ENCODE results near the gene HOXA11. TPM values are rescaled to one million over a fixed set of nuclear protein-coding genes. Genes with fewer than 3 reads are reported as not detected.
A peak's percentile ranks its signal among the peaks of the same experiment; 100 is the strongest.

HOXA11 gene
- polyA plus RNA-seq, 1 donor from 2014 or later = not detected

GRCh38 chr7:27150568-27151340 is 34.3 kb downstream of the HOXA11 start:
- Histone ChIP-seq H3K36me3 (ENCODE audit: insufficient read depth, low read length) (no peaks in the 10 kb centered on the region), H3K27me3 (ENCODE audit: insufficient read depth, low read depth, low read length) (peaks cover 100% of the 10 kb centered on the region), H3K4me3 (ENCODE audit: low read length) (peak overlapping the region; percentile 56), H2AFZ (ENCODE audit: low read depth, low read length) (no peak overlapping the region), H3K9me3 (ENCODE audit: low read length) (peaks cover 26% of the 10 kb centered on the region), H3F3A (ENCODE audit: insufficient read depth, low read length, poor library complexity, severe bottlenecking) (no peaks in the 10 kb centered on the region), H3K4me2 (ENCODE audit: low read length) (peak overlapping the region; percentile 5), H3K27ac (ENCODE audit: low read length) (no peak overlapping the region), H3K9ac (ENCODE audit: low read length) (no peak overlapping the region), H3K79me2 (replicated peaks; ENCODE audit: insufficient read depth, low read length) (no peaks in the 10 kb centered on the region), H4K20me1 (ENCODE audit: insufficient read depth) (no peaks in the 10 kb centered on the region), H3K9me2 (ENCODE audit: insufficient read depth, low read length) (no peaks in the 10 kb centered on the region)
- TF ChIP-seq EP300 (conservative IDR thresholded peaks at IDR 0.05; ENCODE audit: poor library complexity, severe bottlenecking) = no peak
- TF ChIP-seq CTCF (IDR thresholded peaks at IDR 0.05; ENCODE audit: poor library complexity, severe bottlenecking) = peak; percentile 85
- TF ChIP-seq REST (IDR thresholded peaks at IDR 0.05; ENCODE audit: borderline replicate concordance) = no peak
- TF ChIP-seq MXI1 (conservative IDR thresholded peaks at IDR 0.05; ENCODE audit: poor library complexity, severe bottlenecking) = no peak
- TF ChIP-seq RAD21 (conservative IDR thresholded peaks at IDR 0.05) = peak; percentile 60
- TF ChIP-seq POLR2AphosphoS5 (IDR thresholded peaks at IDR 0.05) = peak; percentile 31
- TF ChIP-seq SMC3 (conservative IDR thresholded peaks at IDR 0.05; ENCODE audit: poor library complexity) = peak; percentile 80
- peak; percentile 36 for TF ChIP-seq EZH2 (IDR thresholded peaks at IDR 0.05; ENCODE audit: borderline replicate concordance, insufficient read depth, low read length, poor library complexity, severe bottlenecking)

DNA sequence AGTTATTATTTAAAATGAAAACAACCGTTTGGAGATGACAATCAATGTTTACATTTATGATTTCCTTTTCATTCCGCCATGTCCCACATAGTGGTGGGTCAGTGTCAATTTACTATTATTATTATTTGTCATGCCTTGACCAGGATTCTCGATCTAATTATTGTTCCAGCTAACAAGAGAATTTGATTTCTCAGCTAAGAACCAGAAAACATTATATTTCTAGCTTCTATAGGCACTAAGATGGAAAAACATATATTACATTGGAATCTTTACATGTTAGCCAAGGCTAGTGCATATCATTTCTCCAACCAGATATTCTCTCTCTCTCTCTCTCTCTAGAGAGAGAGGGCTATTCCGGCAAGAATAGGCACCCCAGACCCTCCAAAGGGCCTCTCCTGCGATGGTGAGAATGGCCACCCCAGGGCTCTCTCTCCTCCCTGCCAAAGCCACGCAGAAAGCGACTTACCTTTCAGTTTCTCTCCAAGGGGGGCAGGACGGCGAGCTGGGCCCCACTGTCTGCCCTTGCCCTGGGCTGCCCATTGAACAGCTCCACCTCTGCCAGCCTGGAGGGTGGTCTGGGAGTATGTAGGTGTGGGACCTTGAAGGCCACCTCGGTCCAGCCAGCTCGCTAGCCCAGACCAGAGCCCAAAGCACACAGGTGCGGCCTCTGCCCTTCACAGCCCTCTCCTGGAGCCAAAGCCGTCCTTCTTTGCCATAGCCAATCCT is 35.0 kb downstream of the HOXA11 start:
- H3K27me3 ChIP-seq (ENCODE audit: insufficient read depth, low read depth, low read length) = peaks cover 100% of the 10 kb centered on the region
- no peaks in the 10 kb centered on the region for H3K36me3 ChIP-seq (ENCODE audit: insufficient read depth, low read length)
- no peak overlapping the region for H3K4me3 ChIP-seq (ENCODE audit: low read length)
- no peaks in the 10 kb centered on the region for H3K9me2 ChIP-seq (ENCODE audit: insufficient read depth, low read length)
- H2AFZ ChIP-seq (ENCODE audit: low read depth, low read length) = no peak overlapping the region
- no peak for TF ChIP-seq SMC3 (conservative IDR thresholded peaks at IDR 0.05; ENCODE audit: poor library complexity)
- no peak for TF ChIP-seq EP300 (conservative IDR thresholded peaks at IDR 0.05; ENCODE audit: poor library complexity, severe bottlenecking)
- no peak for TF ChIP-seq TAF1 (IDR thresholded peaks at IDR 0.05; ENCODE audit: low read depth)
- TF ChIP-seq REST (IDR thresholded peaks at IDR 0.05; ENCODE audit: borderline replicate concordance) = no peak
- no peak for TF ChIP-seq MXI1 (conservative IDR thresholded peaks at IDR 0.05; ENCODE audit: poor library complexity, severe bottlenecking)
- no peak for TF ChIP-seq EZH2 (IDR thresholded peaks at IDR 0.05; ENCODE audit: borderline replicate concordance, insufficient read depth, low read length, poor library complexity, severe bottlenecking)
- TF ChIP-seq RAD21 (conservative IDR thresholded peaks at IDR 0.05) = no peak
- TF ChIP-seq POLR2AphosphoS5 (IDR thresholded peaks at IDR 0.05) = no peak
- no peak for TF ChIP-seq CTCF (IDR thresholded peaks at IDR 0.05; ENCODE audit: poor library complexity, severe bottlenecking)
- H3F3A ChIP-seq (ENCODE audit: insufficient read depth, low read length, poor library complexity, severe bottlenecking) = no peaks in the 10 kb centered on the region
- H3K9me3 ChIP-seq (ENCODE audit: low read length) = peaks cover 27% of the 10 kb centered on the region
- H3K79me2 ChIP-seq (replicated peaks; ENCODE audit: insufficient read depth, low read length) = no peaks in the 10 kb centered on the region
- no peak overlapping the region for H3K4me2 ChIP-seq (ENCODE audit: low read length)
- H3K27ac ChIP-seq (ENCODE audit: low read length) = no peak overlapping the region
- H3K9ac ChIP-seq (ENCODE audit: low read length) = no peak overlapping the region
- H4K20me1 ChIP-seq (ENCODE audit: insufficient read depth) = no peaks in the 10 kb centered on the region
